ENCODE results near the gene ARV1. TPM values are rescaled to one million over a fixed set of nuclear protein-coding genes. Genes with fewer than 3 reads are reported as not detected.
"Not testable (repeated sequence)": the region's sequence is repeated elsewhere in the genome, so short reads cannot be mapped to it uniquely, and the experiment has no call there.

ARV1 gene
- total RNA-seq, 1 donor from 2014 or later = 20.7 TPM

DNA sequence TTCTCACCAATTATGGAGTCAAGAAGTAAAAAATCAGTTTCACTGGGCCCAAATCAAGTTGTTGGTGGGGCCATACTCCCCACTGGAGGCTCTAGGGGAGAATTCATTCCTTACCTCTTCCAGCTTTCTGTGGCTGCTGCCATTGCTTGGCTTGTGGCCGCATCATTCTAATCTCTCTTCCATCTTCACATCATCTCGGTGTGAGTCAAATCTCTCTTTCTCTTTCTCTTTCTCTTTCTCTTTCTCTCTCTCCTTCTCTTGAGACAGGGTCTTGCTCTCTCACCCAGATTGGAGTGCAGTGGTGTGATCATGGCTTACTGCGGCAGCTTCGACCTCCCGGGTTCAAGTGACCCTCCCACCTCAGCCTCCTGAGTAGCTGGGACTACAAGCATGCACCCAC lies 33.1 kb downstream of the ARV1 start:
- intact Hi-C loops (cut with DNase I) = no loop called here
- DNase-seq (ENCODE audit: low spot score) = no peak

DNA sequence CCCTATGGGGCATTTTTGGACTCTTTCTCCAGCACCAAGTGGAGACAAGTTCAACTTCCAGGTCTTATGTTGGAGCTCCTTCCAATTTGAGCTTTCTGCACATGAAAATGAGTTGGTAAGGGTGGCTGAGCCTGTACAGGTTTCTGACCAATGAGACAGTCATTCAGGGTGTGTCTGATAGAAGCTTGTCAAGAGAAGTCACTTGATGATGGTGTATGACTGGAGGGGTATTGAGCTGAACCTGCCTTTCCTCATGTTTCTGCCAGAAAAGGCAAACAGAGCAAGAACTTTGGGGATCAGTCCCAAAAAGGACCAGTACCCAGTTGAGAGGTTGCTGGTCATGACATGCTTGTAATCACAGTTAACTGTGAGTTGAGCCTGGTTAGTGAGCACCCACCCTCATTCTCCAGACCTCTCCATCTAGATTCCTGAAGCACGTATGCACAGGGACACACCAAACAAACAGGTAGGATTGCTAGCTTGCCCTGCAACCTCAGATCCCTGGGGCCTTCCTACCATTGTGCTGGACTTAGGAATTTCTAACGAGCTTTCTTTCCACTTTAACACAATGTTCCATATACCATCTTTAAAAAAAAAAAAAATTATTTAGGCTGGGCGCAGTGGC lies 34.6 kb downstream of the ARV1 start:
- intact Hi-C loops (cut with DNase I) = no loop called here
- no peak for DNase-seq (ENCODE audit: low spot score)

DNA sequence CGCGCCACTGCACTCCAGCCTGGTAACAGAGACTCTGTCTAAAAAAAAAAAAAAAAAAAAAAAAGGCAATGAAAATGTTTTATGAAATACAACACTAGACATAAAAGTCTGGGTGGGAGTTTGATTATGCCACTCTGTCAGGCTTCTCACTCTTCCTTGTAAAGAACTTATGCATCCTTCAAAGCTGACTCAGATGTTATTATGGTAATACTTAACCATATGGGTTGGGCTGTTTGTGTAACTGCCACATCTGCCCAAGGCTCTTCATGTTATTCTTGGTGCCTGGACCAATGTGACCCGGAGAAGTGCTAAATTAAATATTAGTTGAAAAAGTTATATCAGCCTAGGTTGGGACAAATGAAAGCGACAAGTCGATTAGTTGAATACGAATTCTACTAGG lies 37.3 kb downstream of the ARV1 start:
- intact Hi-C loops (cut with DNase I) = no loop called here
- no peak for DNase-seq (ENCODE audit: low spot score)

DNA sequence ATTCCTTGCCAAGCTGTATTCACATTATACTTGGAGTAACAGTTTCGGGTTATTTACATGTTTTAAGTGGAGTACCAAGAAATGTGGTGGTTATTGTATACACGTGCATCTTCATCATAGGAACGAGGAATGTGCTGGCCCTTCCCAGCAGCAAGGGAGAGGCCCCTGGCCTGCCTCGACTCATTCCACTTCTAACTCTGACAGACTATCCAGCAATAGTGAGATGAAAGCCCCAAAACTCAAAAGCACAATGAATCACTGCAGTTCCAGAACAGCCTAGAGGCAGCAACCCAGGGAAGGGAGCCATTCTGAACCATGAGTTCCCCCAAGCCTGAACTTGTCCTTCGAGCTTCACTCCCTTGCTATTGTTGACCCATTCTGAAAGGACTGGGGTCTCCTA lies 38.1 kb downstream of the ARV1 start:
- intact Hi-C loops (cut with DNase I) = no loop called here
- DNase-seq (ENCODE audit: low spot score) = no peak

DNA sequence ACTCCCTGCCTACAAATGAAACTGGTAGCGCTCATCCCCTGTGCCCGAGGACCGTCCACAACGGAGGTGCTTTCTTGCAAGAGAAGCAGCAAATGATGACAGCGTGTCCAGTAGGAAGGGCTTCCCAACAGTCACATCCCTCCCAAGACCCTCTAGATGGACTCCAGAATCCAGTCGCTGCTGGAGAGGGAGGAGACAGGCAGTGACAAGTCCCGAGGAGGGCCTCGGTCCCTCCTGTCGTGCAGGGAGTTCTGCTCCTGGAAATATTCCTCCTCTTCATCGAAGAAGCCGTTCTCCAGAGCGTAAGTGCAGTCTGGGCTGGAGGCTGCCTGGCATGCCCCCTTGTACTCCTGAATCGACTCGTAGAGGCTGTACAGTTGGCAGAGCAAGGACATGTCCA lies 40.8 kb downstream of the ARV1 start:
- intact Hi-C loops (cut with DNase I) = no loop called here
- no peak for DNase-seq (ENCODE audit: low spot score)

DNA sequence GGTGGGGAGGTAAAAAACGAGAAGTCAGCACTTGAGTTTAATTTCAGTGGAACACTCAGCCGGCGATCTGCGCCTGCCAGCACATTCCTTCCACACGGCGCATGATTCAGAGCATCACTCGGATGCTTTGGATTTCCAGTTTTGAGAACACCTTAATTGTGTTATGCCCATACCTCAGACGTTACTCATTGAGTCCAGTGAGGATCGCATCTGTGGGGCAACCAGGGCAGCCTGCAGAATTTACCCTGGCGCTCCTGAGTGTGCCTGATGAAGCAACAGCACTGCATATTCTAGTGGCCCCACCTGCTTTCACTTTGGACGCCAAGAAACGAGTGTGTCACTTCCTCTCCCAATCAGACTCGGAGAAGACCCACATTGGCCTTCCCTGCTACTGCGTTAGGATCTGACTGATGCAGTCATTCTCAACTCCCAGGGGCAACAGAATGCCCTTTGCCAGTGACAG lies 41.3 kb downstream of the ARV1 start:
- no peak for DNase-seq (ENCODE audit: low spot score)
- intact Hi-C loops (cut with DNase I) = no loop called here

DNA sequence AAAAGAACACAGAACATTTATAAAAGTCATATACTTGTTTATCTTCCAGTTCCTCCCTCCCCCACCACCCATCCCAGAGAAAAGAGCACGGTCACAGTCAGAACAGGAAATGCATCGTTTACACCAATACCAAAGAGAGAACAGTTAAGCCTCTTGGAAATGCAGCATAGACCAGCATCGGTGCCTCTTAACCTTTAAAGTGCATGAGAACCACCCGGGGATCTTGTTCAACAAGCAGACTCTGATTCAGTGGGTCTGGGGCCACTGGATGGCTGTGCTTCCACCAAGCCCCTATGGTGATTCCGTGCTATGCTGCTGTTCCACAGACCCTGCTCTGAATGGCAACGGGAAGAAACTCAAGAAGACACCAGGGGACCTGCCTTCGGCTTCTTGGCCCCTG lies 41.9 kb downstream of the ARV1 start:
- no peak for DNase-seq (ENCODE audit: low spot score)
- intact Hi-C loops (cut with DNase I) = no loop called here

DNA sequence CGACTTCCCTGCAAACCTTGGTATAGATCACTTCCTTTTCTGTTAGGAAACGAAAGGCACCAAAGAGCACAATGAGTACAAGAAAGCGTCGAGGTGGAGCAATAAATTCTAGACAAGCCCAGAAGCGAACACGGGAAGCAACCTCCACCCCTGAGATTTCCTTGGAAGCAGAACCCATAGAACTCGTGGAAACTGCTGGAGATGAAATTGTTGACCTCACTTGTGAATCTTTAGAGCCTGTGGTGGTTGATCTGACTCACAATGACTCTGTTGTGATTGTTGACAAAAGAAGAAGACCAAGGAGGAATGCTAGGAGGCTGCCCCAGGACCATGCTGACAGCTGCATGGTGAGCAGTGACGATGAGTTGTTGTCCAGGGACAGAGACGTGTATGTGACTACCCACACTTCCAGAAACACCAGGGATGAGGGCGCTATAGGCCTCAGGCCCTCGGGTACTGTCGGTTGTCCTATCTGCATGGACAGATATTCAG lies 42.7 kb downstream of the ARV1 start:
- no peak for DNase-seq (ENCODE audit: low spot score)
- intact Hi-C loops (cut with DNase I) = no loop called here

DNA sequence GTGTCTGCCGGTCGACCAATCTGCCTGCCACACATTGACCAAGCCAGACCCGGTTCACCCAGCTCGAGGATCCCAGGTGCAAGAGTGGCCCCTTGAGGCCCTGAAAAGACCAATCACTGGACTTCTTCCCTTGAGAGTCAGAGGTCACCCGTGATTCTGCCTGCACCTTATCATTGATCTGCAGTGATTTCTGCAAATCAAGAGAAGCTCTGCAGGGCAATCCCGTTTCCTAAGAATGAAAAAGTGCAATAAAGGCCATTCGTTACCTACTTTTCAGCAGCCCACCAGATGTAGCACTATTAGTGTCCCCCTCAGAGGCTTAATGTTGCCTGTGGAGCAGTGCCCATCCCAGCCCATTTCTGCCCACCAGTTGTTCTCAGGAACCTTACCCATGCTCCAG lies 43.6 kb downstream of the ARV1 start:
- DNase-seq (ENCODE audit: low spot score); intact Hi-C loops (cut with DNase I): not testable (repeated sequence)

DNA sequence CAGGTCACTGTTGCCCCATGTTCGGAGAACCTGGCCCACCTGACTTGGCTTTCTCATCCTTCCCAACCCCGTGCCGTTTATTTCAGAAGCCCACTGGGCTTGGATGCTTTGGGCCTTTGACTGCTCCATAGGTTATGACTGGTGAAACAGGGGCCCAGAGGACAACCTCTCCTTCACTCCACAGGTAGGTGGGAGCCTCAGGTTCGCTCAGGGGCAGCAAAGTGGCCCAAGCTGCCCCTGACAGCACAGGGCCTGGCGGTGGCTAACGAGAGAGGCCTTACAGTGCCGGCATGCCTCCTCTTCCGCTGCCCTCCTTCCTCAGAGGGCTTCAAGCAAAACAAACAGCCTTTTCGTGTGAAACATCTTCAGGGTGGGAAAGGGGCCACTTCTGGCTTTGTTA lies 44.3 kb downstream of the ARV1 start:
- intact Hi-C loops (cut with DNase I) = no loop called here
- no peak for DNase-seq (ENCODE audit: low spot score)

DNA sequence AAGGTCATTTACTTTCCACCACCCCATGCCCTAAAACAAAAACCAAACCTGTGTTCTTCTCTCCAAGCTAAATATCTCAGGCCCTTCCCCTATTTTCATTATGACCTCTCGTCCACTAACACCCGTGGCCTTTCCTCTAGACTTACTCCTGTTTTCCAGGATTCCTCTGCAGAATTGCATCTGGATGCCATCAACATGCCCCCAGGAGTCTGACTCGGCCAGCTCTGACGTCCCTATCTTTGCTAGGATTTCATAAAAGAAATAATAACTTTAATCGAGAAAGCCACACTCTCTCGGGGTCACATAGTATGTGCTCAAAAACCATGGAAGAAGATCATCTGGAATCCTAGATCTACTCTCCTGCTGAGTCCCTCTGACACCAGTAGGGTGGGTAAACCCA lies 47.7 kb downstream of the ARV1 start:
- no peak for DNase-seq (ENCODE audit: low spot score)
- intact Hi-C loops (cut with DNase I) = no loop called here

DNA sequence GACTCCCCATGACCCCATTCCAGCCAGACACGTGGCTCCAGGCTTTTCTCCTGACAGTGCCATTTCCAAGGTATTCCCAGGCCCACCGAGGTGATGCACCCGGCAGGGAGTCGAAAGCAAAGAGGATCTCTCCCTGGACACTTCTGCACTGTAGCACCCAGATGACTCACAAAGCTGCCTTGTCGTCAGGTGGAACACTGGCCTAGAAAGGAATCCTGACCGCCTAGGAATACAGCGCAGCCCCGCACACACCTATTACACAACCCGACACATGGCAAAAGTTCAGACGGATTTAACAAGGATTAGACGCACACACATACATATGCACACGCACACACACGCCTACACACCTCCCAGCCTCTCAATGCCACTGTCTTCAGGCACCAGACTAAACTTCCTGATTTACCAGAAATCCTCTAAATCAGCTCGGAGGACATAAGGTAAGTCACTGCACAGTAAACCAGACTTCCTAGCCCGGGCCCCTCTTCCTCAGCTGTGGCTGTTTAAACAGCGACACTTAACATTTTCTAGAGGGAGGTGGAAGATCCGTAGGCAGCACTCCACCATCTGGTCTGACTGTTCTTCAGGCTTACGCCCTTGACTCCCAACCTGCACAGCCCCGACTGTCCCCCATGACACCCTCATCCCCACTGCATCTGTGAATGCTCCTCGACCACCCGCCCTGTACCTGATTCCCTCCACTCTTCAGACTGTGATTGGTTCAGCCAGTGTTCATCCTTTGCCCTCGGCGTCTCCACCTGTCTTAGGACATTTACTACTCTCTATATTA lies 48.4 kb downstream of the ARV1 start:
- intact Hi-C loops (cut with DNase I) = no loop called here
- DNase-seq (ENCODE audit: low spot score) = no peak

DNA sequence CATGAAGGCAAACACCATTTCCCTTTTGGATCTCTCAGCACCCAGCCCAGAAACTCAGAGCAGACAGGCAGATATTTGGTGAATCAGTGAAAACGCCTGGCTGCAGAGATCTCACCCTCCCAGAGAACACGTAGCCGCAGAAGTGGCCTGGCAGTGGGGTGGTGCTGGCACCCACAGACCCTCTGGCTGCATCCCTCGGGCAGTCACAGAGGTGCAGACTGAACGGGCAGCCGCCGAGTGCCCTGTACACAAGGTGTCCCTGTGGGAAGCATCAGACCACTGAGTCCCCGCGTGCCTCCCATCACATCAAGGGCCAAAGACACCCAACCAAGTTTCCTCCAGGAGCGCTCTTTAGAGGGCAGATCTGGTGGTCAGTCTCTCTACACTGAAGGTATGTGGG lies 49.1 kb downstream of the ARV1 start:
- DNase-seq (ENCODE audit: low spot score) = no peak
- intact Hi-C loops (cut with DNase I) = no loop called here

DNA sequence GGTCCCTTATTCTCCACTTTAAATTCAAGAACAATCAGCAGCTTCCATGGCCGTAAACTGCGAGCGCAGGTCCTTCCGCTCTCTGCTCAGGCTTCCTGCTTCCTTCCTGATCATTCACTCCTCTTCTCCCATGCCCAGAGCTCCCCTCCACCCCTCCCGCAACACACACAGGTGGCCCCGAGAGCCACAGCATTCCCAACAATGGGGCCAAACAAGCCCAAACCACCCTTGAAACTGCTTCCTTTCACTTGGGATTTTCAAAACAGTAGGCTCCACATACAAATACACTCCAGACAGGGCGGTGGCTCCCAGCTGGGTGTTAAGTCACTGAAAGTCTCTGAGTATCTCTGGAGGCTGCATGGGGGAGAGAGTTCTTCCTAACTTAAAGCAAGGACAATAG lies 49.8 kb downstream of the ARV1 start:
- no peak for DNase-seq (ENCODE audit: low spot score)

DNA sequence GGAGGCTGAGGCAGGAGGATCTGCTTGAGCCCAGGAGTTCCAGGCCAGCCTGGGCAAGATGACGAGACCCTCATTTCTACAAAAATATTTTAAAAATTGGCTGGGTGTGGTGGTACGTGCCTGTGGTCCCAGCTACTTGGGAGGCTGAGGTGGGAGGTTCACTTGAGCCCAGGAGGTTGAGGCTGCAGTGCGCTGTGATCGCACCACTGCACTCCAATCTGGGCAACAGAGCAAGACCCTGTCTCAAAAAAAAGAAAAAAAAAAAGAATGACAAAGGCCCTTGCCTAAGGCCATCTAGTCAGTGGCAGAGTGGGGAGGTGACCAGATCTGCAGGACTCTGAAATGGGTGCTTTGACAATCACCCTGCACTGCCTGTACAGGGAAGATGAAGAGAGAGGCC lies 50.4 kb downstream of the ARV1 start:
- intact Hi-C loops (cut with DNase I); DNase-seq (ENCODE audit: low spot score): not testable (repeated sequence)

More for the DNA sequence above, 49.8 kb downstream of the ARV1 start:
- intact Hi-C loops (cut with DNase I) = no loop called here

DNA sequence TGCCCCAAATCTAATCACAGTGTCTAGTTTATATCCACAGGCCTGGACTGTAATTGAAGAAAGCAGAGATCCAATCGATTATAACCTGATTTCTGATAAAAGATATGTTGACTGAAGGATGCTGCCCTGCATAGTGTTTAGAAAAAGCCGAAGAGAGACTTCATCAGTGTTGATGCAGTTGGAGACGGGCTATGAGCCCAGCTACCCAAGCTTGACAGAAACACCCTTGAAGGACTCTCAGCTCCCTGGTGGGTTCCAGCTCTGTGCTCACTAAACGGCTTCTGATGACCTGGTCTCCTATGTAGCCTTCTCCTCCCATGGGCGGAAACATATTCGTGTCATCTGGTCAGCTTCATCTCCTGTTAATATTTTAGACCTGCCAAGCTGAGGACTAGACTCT lies 50.9 kb downstream of the ARV1 start:
- intact Hi-C loops (cut with DNase I) = no loop called here
- no peak for DNase-seq (ENCODE audit: low spot score)

DNA sequence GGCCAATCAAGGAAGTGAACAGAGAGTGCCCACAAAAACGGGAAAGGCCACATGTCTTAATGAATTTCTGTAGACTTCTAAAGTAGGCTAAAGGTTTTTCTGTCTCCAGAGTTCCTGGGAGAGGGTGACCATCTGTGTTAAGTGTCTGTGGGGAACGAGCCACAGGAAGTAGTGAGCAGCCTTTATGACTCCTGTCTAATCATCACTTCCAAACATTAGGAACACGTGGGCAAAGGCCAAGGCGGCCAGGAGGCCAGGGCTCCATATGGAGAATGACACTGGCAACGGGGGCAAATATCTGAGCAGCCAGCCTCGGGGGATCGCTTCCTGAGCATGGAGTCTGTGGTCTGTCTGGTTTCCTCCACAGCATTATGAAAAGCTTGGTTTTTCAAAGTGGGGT lies 54.1 kb downstream of the ARV1 start:
- intact Hi-C loops (cut with DNase I) = no loop called here
- DNase-seq (ENCODE audit: low spot score) = no peak

DNA sequence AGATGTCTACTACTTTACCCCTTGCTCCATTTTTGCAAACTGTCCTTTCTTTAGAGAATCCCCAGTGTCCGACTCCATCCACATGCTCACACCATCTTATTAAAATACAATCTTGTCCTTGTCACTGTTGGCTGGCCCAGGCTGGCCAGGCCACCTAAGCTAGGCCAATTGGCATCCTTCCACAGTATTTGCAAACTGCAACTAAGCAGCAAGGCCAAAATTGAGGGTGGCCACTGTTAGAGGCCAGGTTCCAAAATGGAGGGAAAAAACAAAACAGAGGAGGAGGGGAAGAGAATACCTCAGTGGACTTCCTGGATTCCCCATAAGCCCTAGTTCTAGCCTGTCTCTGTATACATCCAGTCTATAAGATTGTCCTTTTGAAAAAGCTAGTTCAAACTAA lies 56.9 kb downstream of the ARV1 start:
- no peak for DNase-seq (ENCODE audit: low spot score)
- intact Hi-C loops (cut with DNase I) = no loop called here

DNA sequence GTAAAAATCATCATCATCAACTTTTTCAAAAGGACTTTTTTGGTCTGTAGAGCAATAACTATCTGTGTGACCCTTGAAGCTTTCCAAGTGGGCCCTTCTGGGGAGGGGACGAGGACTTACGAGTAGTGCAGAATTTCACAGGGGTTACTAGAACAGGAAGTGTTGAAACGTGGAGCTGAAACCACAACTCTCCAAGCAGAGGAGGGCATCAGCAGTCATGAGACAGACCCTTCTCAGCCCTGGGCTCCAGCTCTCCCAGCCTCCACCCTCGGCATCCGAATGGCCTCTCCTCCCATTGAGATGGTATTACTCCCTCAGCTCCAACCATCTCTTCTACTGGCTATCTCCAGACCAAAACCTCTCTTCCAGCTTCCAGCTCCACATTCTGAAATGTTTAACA lies 57.5 kb downstream of the ARV1 start:
- DNase-seq (ENCODE audit: low spot score) = no peak
- intact Hi-C loops (cut with DNase I) = no loop called here

DNA sequence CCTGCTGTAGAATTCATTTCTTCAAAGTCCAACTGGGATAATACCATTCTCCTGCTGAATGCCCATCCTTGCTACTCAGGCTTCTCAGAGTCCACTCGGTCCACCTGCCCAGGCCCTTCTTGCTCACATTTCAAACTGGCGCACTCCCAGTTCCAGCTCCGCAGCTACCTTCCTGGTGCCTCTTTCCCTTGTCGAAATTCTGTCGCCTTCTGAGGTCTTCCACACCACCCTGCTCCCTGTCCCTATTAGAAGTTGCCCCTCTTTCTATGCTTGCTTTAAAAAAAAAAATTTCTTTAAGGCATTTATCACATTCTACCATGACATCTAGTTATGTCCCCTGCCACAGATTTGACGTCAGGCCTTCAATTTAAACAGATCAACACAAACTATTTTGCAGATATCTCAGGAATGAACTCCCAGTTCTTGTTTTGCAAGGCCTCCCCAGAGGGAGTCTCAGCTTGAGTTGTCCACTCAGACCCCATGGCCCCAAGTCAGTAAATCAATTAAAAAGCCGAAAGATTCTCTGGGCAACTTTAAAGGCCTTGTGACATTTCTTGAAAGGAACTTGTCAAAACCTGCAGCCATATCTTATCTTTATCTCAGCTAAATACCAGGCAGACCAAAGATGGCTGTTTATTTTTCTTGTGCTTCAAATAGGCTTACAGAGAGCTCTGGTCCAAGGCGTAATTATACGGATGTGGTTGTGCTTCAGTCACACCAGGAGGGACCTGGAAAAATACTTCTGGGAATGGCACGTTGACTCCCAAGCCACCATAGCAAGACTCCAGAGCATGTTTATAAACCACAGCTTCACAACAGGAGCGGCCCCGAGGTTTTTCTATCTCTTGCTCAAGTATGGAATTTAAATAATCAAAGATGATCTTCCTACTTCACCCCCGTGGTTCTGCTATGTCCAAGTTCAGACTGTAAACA lies 59.0 kb downstream of the ARV1 start:
- DNase-seq (ENCODE audit: low spot score) = no peak
- intact Hi-C loops (cut with DNase I) = no loop called here
